Measurements from ENCODE around the gene PRR35. TPM values are rescaled to one million over a fixed set of nuclear protein-coding genes. Genes with fewer than 3 reads are reported as not detected.

The PRR35 gene
- total RNA-seq, 4 donors from 2014 or later: not detected

DNA sequence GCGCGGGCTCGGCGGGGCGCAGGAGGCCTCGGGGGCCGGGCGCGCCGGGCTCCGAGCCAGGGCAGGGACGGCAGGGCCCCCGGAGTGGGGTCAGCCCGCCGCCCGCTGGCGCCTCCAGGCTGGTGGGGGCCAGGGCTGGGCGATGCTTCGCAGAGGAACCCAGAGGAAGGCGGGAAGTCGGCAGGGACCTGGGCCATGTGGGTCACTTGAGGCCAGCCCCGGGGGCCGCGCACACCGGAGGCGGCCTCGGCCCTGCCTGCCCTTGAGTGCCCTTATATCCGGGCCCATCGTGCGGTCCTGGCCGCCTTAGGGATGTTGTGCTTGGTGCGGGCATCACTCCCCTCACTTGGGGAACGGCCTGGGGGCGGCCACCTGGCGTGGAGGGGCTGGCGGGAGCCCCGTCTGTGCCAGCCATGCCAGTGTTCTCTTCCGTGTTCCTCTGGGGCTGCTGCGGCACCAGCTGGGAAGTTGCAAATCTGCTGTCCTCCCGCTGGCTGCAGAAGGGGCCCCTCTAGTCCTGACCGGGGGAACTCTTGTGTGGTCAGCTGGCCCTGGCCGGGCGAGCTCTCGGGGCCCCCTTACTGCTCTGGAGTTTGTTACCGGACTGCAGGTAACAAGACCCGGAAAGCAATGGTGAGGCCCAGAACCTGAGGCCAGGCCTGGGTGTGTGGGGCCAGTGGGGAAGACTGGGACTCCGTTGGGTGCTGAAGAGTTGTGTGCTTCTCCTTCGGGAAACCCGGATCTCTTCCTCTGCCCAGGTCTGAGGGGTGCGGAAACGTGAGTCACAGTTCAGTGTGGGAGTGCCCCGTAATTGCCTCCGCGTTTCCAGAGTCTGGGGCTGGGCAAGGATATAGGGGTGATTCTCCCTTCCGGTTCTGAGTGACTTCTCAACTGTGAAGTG is 31.8 kb upstream of the PRR35 start:
- no peak for TF ChIP-seq POLR2A (IDR thresholded peaks at IDR 0.05)
- TF ChIP-seq, protein P1, sequence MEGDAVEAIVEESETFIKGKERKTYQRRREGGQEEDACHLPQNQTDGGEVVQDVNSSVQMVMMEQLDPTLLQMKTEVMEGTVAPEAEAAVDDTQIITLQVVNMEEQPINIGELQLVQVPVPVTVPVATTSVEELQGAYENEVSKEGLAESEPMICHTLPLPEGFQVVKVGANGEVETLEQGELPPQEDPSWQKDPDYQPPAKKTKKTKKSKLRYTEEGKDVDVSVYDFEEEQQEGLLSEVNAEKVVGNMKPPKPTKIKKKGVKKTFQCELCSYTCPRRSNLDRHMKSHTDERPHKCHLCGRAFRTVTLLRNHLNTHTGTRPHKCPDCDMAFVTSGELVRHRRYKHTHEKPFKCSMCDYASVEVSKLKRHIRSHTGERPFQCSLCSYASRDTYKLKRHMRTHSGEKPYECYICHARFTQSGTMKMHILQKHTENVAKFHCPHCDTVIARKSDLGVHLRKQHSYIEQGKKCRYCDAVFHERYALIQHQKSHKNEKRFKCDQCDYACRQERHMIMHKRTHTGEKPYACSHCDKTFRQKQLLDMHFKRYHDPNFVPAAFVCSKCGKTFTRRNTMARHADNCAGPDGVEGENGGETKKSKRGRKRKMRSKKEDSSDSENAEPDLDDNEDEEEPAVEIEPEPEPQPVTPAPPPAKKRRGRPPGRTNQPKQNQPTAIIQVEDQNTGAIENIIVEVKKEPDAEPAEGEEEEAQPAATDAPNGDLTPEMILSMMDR (IDR thresholded peaks at IDR 0.05): no peak
- peak overlapping the region; percentile 14 to 56 (median 56) for H3K4me3 ChIP-seq (replicated peaks in 1 of 3)
- DNase-seq: peak; percentile 24 to 37
- H3K9me3 ChIP-seq: no peaks in the 10 kb centered on the region
- intact Hi-C loops (cut with DNase I): no loop called here
- H3K36me3 ChIP-seq: no peaks in the 10 kb centered on the region
- peaks cover 25 to 38% of the 10 kb centered on the region in 2 donors for H3K4me1 ChIP-seq
- 14 to 23% methylated on average over 14 to 15 of the region's 55 CpGs for WGBS, 2 donors
- H3K27me3 ChIP-seq: no peaks in the 10 kb centered on the region
- H3K27ac ChIP-seq: peak overlapping the region in 2 of 3 donors; percentile 33 to 41

DNA sequence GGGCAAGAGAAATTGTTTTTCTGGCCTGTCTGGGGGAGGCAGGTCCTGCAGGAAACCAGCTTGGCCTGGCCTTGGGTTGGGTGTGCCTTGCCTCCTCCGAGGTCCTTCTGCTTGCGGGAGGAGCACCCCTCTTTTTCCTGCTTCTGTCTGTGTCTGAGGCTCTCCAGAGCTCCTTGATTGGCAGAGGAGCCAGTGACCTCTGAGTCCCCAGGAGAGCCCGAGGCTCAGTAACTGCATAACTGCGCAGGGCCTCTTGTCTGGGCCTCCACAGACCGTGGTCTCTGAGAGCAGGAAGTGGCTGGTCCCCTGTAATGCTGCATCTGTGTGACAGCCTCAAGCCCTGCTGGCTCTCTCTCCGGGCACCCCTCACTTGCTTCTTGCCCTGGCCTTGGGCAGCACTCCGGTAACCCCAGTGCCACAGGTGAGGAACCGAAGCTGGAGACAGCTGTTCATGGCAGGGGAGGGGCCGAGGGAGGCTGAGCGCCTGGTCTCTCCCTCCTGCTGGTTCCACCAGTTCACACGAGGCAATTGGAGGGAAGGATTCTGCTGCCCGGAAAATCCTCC is 31.1 kb upstream of the PRR35 start:
- TF ChIP-seq POLR2A (IDR thresholded peaks at IDR 0.05): no peak
- TF ChIP-seq, protein P1 (IDR thresholded peaks at IDR 0.05): no peak
- no peaks in the 10 kb centered on the region for H3K27me3 ChIP-seq
- H3K4me1 ChIP-seq: peaks cover 25 to 38% of the 10 kb centered on the region in 2 donors
- intact Hi-C loops (cut with DNase I): no loop called here
- H3K9me3 ChIP-seq: no peaks in the 10 kb centered on the region
- WGBS, 2 donors: 45 to 63% methylated on average over 6 to 9 of the region's 12 CpGs
- H3K4me3 ChIP-seq (replicated peaks in 1 of 3): peak overlapping the region in 1 of 3 donors; percentile 56
- no peaks in the 10 kb centered on the region for H3K36me3 ChIP-seq
- H3K27ac ChIP-seq: peak overlapping the region in 1 of 3 donors; percentile 41
- no peak for DNase-seq

DNA sequence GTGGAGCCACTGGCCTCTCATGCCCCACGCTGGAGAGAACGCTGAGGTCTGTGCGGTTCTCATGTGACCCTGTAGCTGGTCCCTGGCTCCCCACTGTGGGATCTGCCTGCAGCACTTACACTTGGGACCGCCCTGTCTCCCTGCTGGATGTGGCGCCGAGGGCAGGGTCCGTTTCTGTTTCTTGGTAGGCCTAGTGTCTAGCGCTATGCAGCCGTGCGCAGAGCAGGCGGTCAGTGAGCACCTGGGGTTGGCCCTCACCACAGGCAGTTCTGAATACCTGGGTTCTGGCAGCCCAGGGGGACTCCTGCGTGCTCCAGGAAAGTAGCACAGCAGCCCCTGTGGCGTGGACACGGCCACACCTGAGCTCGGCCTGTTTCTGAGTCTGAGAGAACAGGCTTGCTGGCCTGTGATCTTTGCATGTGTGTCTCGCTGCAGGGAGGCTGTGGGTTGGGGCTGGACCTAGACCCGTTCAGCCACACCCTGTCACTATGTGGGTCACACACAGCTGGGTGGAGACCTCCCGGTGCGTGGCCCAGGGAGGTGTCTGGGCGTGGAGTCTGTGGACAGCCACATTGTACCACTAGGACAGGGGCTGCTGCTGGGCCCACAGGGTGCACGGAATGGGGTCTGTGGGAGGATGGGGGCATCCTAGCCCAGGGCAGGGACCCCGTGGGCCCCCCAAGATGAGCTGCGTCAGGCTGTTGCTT is 29.9 kb upstream of the PRR35 start:
- DNase-seq: no peak
- Histone ChIP-seq H3K4me3 (replicated peaks in 1 of 3) (no peak overlapping the region), H3K27ac (no peak overlapping the region), H3K4me1 (peaks cover 25 to 36% of the 10 kb centered on the region in 2 donors), H3K9me3 (no peaks in the 10 kb centered on the region), H3K36me3 (no peaks in the 10 kb centered on the region), H3K27me3 (no peaks in the 10 kb centered on the region)
- intact Hi-C loops (cut with DNase I): no loop called here
- no peak for TF ChIP-seq POLR2A (IDR thresholded peaks at IDR 0.05)
- TF ChIP-seq, protein P1 (IDR thresholded peaks at IDR 0.05): no peak
- 92 to 94% methylated on average over 9 to 14 of the region's 23 CpGs for WGBS, 2 donors

DNA sequence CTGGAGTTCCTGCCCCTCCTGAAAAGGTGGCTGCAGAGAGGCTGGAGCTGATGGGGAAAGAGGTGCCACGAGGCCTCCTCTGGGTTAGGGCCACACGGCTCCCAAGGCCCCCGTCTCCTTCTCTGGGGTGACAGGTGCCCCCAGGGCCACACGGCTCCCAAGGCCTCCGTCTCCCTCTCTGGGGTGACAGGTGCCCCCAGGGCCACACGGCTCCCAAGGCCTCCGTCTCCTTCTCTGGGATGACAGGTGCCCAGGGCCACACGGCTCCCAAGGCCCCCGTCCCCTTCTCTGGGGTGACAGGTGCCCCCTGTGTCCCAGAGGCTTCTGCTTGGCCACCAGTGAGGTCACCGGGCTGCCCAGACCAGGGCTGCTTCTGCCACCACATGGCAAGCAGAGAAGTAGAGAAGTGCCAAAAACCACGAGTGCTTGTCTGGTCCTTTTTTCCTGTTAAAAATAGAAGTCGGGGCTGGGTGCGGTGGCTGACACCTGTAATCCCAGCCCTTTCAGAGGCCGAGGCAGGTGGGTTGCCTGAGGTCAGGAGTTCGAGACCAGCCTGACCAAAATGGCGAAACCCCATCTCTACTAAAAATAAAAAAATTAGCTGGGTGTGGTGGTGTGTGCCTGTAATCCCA is 28.6 kb upstream of the PRR35 start:
- intact Hi-C loops (cut with DNase I): no loop called here
- no peak for TF ChIP-seq POLR2A (IDR thresholded peaks at IDR 0.05)
- TF ChIP-seq, protein P1 (IDR thresholded peaks at IDR 0.05): no peak
- Histone ChIP-seq H3K27me3 (no peaks in the 10 kb centered on the region), H3K9me3 (no peaks in the 10 kb centered on the region), H3K27ac (no peak overlapping the region), H3K36me3 (no peaks in the 10 kb centered on the region), H3K4me1 (peaks cover 15 to 22% of the 10 kb centered on the region in 2 donors), H3K4me3 (replicated peaks in 1 of 3) (no peak overlapping the region)
- 94% methylated on average over 14 of the region's 16 CpGs for WGBS, 2 donors
- DNase-seq: no peak

Data from thyroid gland (tissue), 4 donors.